Measurements from ENCODE around the gene ACTR5. TPM values are rescaled to one million over a fixed set of nuclear protein-coding genes. Genes with fewer than 3 reads are reported as not detected.

Gene ACTR5
- total RNA-seq, 2 donors from 2014 or later, result 7.9 to 11.2 TPM

DNA sequence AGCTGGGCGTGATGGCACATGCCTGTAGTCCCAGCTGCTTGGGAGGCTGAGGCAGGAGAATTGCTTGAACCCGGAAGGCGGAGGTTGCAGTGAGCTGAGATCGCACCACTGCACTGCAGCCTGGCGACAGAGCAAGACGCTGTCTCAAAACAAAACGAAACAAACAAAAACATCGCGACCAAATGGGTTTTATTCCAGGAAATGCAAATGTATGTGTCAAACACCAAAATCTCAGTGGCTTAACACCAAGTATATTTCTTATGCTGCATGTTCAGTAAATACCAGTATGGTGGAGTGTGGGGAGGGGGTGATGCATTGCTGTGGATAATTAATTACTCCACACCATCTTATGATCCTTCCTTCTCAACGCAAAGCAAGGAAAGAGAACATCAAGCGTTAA lies 28.1 kb downstream of the ACTR5 start:
- Mint-ChIP-seq H3K4me3 (no peak overlapping the region), H3K36me3 (ENCODE audit: low read depth) (peaks cover 53% of the 10 kb centered on the region), H3K27ac (no peak overlapping the region), H3K27me3 (ENCODE audit: insufficient read depth) (no peaks in the 10 kb centered on the region), H3K9me3 (peaks cover 21% of the 10 kb centered on the region), H3K4me1 (peaks cover 10% of the 10 kb centered on the region)
- Histone ChIP-seq H3K4me1 (ENCODE audit: control insufficient read depth, insufficient read depth, low read length) (no peaks in the 10 kb centered on the region), H3K4me3 (ENCODE audit: low read length) (no peak overlapping the region), H3K27me3 (ENCODE audit: control insufficient read depth, insufficient read depth, low read length, poor library complexity, severe bottlenecking) (no peaks in the 10 kb centered on the region), H3K9ac (ENCODE audit: extremely low read depth, low read length, poor library complexity, severe bottlenecking) (no peak overlapping the region), H3K36me3 (ENCODE audit: control insufficient read depth, insufficient read depth, low read length) (peaks cover 41% of the 10 kb centered on the region), H3K9me3 (ENCODE audit: control insufficient read depth, low read length) (peaks cover 21% of the 10 kb centered on the region), H3K27ac (ENCODE audit: low read depth, low read length) (no peak overlapping the region)
- WGBS, 2 experiments (ENCODE audit: insufficient coverage in 1 of 2, insufficient read length in 1 of 2), result 91 to 95% methylated on average over 9 to 11 of the region's 11 CpGs
- no peak for TF ChIP-seq CTCF (conservative IDR thresholded peaks at IDR 0.05)
- no peak for DNase-seq

- peak; percentile 90 for DNase-seq
- peak overlapping the region; percentile 95 for H3K27ac Mint-ChIP-seq
- peak overlapping the region; percentile 41 for H3K4me3 Mint-ChIP-seq
- TF ChIP-seq CTCF (conservative IDR thresholded peaks at IDR 0.05), result no peak
- H3K27me3 Mint-ChIP-seq (ENCODE audit: insufficient read depth), result no peaks in the 10 kb centered on the region
- peak overlapping the region; percentile 67 for H3K9ac ChIP-seq (ENCODE audit: extremely low read depth, low read length, poor library complexity, severe bottlenecking)
- H3K27me3 ChIP-seq (ENCODE audit: control insufficient read depth, insufficient read depth, low read length, poor library complexity, severe bottlenecking), result no peaks in the 10 kb centered on the region
- peaks cover 23% of the 10 kb centered on the region for H3K36me3 Mint-ChIP-seq (ENCODE audit: low read depth)
- H3K36me3 ChIP-seq (ENCODE audit: control insufficient read depth, insufficient read depth, low read length), result peaks cover 12% of the 10 kb centered on the region
- no peaks in the 10 kb centered on the region for H3K4me1 ChIP-seq (ENCODE audit: control insufficient read depth, insufficient read depth, low read length)
- H3K9me3 Mint-ChIP-seq, result peaks cover 3% of the 10 kb centered on the region
- WGBS, 2 experiments (ENCODE audit: insufficient coverage in 1 of 2, insufficient read length in 1 of 2), result 21 to 26% methylated on average over 13 to 19 of the region's 19 CpGs
- peak overlapping the region; percentile 45 for H3K27ac ChIP-seq (ENCODE audit: low read depth, low read length)
- H3K4me1 Mint-ChIP-seq, result peaks cover 10% of the 10 kb centered on the region
- peak overlapping the region; percentile 71 for H3K4me3 ChIP-seq (ENCODE audit: low read length)
- peaks cover 7% of the 10 kb centered on the region for H3K9me3 ChIP-seq (ENCODE audit: control insufficient read depth, low read length)
Measured at GRCh38 chr20:38779247-38780097, 31.2 kb downstream of the ACTR5 start.

DNA sequence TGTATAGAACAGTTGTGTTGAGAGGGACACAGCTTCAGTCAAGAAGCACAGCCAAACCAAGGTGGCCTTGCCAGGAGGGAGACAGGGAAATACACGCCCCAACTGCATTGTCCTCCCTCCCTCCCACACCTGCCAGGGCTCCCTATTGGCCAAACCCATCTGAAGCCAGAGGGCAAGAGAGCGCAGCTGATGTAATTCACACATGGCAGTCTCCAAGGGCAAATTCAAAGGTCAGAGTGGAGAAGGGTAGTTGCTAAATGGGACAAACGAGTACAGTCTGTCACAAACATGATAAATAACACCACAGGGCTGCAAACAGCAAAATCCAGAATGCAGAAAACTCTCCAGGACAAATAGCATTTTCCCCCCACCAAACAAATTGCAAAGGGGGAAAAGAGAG lies 34.0 kb downstream of the ACTR5 start:
- peak overlapping the region; percentile 0 for H3K27ac Mint-ChIP-seq

More for the DNA sequence above, 34.0 kb downstream of the ACTR5 start:
- no peak overlapping the region for H3K4me3 Mint-ChIP-seq
- Histone ChIP-seq H3K9me3 (ENCODE audit: control insufficient read depth, low read length) (no peaks in the 10 kb centered on the region), H3K27me3 (ENCODE audit: control insufficient read depth, insufficient read depth, low read length, poor library complexity, severe bottlenecking) (no peaks in the 10 kb centered on the region), H3K27ac (ENCODE audit: low read depth, low read length) (no peak overlapping the region), H3K4me1 (ENCODE audit: control insufficient read depth, insufficient read depth, low read length) (no peaks in the 10 kb centered on the region), H3K36me3 (ENCODE audit: control insufficient read depth, insufficient read depth, low read length) (no peaks in the 10 kb centered on the region), H3K4me3 (ENCODE audit: low read length) (no peak overlapping the region), H3K9ac (ENCODE audit: extremely low read depth, low read length, poor library complexity, severe bottlenecking) (no peak overlapping the region)
- H3K9me3 Mint-ChIP-seq, result no peaks in the 10 kb centered on the region
- WGBS, 2 experiments (ENCODE audit: insufficient coverage in 1 of 2, insufficient read length in 1 of 2), result 87% methylated on average over 3 of the region's 3 CpGs; no CpG with 5 or more reads in 1 of the 2 experiments
- H3K36me3 Mint-ChIP-seq (ENCODE audit: low read depth), result peaks cover under 1% of the 10 kb centered on the region
- peaks cover 10% of the 10 kb centered on the region for H3K4me1 Mint-ChIP-seq
- no peak for DNase-seq
- TF ChIP-seq CTCF (conservative IDR thresholded peaks at IDR 0.05), result no peak
- no peaks in the 10 kb centered on the region for H3K27me3 Mint-ChIP-seq (ENCODE audit: insufficient read depth)
